Ishikawa (cell line): ENCODE measurements around the gene RTN4RL1.

Source experiments
- MAX ChIP-seq: IDR thresholded peaks from 2 replicates; pipeline ENCODE4 v1.6.1; 2012
- REST ChIP-seq: IDR thresholded peaks from 2 replicates; pipeline ENCODE4 v1.6.1; 2012; ENCODE audit warnings: low read depth, mild to moderate bottlenecking
- TAF1 ChIP-seq: IDR thresholded peaks from 2 replicates; pipeline ENCODE4 v1.6.1; 2012; ENCODE audit warnings: low read depth, mild to moderate bottlenecking
- TCF12 ChIP-seq: IDR thresholded peaks from 2 replicates; pipeline ENCODE4 v1.6.1; 2012; ENCODE audit warnings: low read depth
- YY1 ChIP-seq: IDR thresholded peaks from 2 replicates; pipeline ENCODE4 v1.6.1; 2012; ENCODE audit warnings: low read depth
- ZBTB7A ChIP-seq: IDR thresholded peaks from 2 replicates; pipeline ENCODE4 v1.6.1; 2012; ENCODE audit warnings: low read depth

DNA sequence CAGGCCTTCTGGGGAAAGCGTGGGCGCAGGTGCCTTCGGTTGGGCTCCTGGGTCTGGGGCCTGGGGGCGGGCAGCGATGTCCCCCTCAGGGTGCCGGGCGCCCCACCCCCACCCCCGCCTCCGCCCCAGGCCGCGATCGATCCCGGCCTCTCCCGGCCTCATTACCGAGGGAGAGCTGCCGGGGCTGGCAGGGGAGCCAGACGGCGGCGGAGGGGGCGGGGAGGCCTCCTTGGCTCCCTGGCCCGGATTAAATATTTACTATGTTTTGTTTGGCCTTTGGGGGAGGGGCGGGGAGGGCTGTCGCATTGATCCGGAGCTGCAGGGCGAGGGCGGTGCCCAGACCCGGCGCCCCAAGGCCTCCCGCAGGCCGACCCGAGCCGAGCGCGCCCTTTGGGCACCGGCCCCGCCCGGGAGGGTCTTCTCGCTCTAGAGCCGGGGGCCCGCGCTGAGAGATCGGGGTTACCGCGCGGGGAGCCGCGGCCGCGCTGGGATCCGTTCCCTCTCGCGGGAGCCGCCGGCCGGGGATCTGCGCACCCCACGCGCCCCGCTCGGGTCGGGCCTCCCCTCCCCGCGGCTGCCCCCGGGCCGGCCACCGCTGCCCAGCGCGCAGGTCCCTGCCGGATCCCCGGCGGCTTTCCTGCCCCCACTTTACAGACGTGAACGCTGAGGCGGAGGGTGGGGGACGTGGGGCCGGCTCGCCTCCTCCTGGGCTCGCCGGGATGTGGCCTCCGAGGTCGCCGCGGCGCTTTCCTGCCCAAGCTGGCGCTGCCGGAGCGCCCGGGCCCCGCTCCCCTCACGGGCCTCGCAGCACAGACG is 27.0 kb downstream of the RTN4RL1 start:
- TF ChIP-seq ZBTB7A (no peak), TAF1 (no peak), TCF12 (no peak), REST (no peak), YY1 (no peak), MAX (no peak)
